Muscle of back (tissue), 13 donors: ENCODE data around the gene TRIM44. TPM values are rescaled to one million over a fixed set of nuclear protein-coding genes. Genes with fewer than 3 reads are reported as not detected.

Experiments
- DNase-seq, 3 donors: peaks; one replicate each; pipeline versions ENCODE4 v3.0.0 to v3.0.0-alpha.2; 2013
- long read RNA-seq, 9 donors: transcript quantifications; one replicate each; lab custom pipeline, GENCODE V29; 2026
- polyA plus RNA-seq, 10 donors: library from polyadenylated mRNA; unstranded; fragments of 120-200 nt; gene quantifications; one replicate each; pipeline ENCODE4 v1.2.1, GENCODE V29; 2013; ENCODE audit not compliant: insufficient read length in 10 of 10

Gene TRIM44
- polyA plus RNA-seq, result 10 to 100 TPM; 35.9 to 45.9 (median 43.1) TPM
- long read RNA-seq, donor 1, full-length matches to known transcripts, result 8 of 16 reads
- long read RNA-seq, donor 1, partial matches to known transcripts, result 8 of 16 reads
- long read RNA-seq, donor 1, other reads (novel, unspliced or antisense), result 0 of 16 reads
- long read RNA-seq, donor 2, full-length matches to known transcripts, result 3 of 3 reads
- long read RNA-seq, donor 2, partial matches to known transcripts, result 0 of 3 reads
- long read RNA-seq, donor 2, other reads (novel, unspliced or antisense), result 0 of 3 reads
- long read RNA-seq, donor 3, result 0 reads
- long read RNA-seq, donor 4, full-length matches to known transcripts, result 7 of 13 reads
- long read RNA-seq, donor 4, partial matches to known transcripts, result 6 of 13 reads
- long read RNA-seq, donor 4, other reads (novel, unspliced or antisense), result 0 of 13 reads
- long read RNA-seq, donor 5, full-length matches to known transcripts, result 8 of 28 reads
- long read RNA-seq, donor 5, partial matches to known transcripts, result 20 of 28 reads
- long read RNA-seq, donor 5, other reads (novel, unspliced or antisense), result 0 of 28 reads
- long read RNA-seq, donor 6, full-length matches to known transcripts, result 5 of 15 reads
- long read RNA-seq, donor 6, partial matches to known transcripts, result 10 of 15 reads
- long read RNA-seq, donor 6, other reads (novel, unspliced or antisense), result 0 of 15 reads
- long read RNA-seq, donor 7, full-length matches to known transcripts, result 13 of 22 reads
- long read RNA-seq, donor 7, partial matches to known transcripts, result 9 of 22 reads
- long read RNA-seq, donor 7, other reads (novel, unspliced or antisense), result 0 of 22 reads
- long read RNA-seq, donor 8, full-length matches to known transcripts, result 3 of 11 reads
- long read RNA-seq, donor 8, partial matches to known transcripts, result 8 of 11 reads
- long read RNA-seq, donor 8, other reads (novel, unspliced or antisense), result 0 of 11 reads
- long read RNA-seq, donor 9, full-length matches to known transcripts, result 1 of 1 reads
- long read RNA-seq, donor 9, partial matches to known transcripts, result 0 of 1 reads
- long read RNA-seq, donor 9, other reads (novel, unspliced or antisense), result 0 of 1 reads

DNA sequence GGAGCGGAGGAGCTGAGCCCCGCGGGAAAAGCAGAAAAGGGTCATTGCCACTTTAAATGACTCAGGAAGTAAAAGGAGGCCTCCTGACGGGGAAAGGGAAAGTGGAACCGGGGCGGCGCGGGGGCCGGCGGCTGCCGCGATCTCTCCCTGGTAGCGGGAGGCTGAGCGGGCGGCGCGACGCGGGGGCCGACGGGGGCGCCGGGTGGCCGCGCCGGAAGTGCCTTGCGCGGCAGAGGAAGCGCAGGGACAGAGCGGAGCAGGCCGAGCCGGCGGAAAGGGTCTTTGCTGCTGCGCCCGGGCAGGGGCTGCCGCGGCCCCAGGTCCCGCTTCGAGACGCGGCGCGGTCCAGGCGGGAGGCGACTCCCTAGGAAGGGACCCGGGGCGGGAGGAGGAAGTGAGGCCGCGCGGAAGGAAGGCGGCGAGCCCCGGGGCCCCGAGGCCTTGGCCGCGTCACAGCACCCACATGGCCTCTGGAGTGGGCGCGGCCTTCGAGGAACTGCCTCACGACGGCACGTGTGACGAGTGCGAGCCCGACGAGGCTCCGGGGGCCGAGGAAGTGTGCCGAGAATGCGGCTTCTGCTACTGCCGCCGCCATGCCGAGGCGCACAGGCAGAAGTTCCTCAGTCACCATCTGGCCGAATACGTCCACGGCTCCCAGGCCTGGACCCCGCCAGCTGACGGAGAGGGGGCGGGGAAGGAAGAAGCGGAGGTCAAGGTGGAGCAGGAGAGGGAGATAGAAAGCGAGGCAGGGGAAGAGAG is at the start of gene TRIM44:
Gene TRIM44, plus strand, starts transcription at position 127 of the 759 bp plus-strand sequence. Its CDS starts 337 bp downstream, at position 464.
- peak; percentile 85 to 94 (median 87) for DNase-seq

- no peak for DNase-seq
Observed at GRCh38 chr11:35614939-35615569, 47.5 kb upstream of the TRIM44 start.

DNA sequence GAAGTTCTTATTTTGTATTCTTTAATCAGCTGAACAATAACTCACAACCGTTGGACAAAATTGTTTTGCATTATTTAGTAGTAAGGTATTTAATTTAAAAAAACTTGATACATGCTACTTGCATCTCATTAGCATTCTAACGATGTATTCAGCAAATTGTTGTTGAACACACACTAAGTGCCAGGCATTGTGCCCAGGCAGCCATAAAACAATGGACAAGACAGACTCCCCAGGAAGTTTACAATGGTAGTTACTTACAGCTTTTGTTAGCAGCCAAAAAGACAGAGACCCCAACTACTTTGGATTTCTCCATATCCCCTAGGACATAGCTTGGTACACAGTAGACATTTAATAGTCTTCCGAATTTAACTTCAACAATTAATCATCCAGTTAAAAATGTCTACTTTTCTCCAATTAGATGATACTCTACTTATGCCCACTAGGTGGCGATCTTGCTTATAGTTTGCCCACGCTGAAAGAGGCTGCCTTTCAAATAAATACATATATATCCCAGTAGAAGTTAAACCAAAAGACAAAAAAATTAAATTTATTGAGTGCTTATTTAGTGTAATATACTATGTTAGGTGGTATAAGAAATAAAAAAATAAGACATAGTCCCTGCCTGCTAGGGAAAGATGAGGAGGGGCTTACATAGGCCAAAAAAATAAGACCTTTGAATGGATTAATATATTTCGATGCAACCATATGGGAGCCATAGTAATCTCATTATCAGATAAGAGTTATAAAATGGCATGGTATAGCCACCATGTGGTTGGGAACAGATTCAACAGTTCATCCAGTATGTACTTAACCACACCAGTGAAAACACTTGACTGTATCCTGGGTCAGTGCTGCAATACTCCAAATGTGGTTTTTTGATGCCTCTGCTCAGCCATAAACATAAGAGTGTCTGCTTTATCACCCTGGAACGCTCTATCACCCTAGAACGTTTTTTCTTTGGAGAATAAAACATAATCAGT is 46.4 kb upstream of the TRIM44 start:
- peak; percentile 51 to 80 (median 68) for DNase-seq

- no peak for DNase-seq
Observed at GRCh38 chr11:35617316-35617686, 45.3 kb upstream of the TRIM44 start.

GRCh38 chr11:35617687-35618496 is 44.7 kb upstream of the TRIM44 start, which contains the start of gene FJX1:
TSS of gene FJX1 (plus strand) at chr11:35618460. CDS start at chr11:35618637, 177 bp downstream.
- DNase-seq, result peak; percentile 79 to 93 (median 87)

DNA sequence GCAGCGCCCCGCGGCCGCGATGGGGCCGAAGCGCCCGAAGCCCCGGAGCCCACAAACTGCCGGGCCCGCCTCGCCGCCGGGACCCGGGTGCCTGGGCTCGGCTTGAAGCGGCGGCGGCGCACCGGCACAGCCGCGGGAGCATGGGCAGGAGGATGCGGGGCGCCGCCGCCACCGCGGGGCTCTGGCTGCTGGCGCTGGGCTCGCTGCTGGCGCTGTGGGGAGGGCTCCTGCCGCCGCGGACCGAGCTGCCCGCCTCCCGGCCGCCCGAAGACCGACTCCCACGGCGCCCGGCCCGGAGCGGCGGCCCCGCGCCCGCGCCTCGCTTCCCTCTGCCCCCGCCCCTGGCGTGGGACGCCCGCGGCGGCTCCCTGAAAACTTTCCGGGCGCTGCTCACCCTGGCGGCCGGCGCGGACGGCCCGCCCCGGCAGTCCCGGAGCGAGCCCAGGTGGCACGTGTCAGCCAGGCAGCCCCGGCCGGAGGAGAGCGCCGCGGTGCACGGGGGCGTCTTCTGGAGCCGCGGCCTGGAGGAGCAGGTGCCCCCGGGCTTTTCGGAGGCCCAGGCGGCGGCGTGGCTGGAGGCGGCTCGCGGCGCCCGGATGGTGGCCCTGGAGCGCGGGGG is 44.0 kb upstream of the TRIM44 start:
- DNase-seq, result no peak

GRCh38 chr11:35619116-35619854 is 43.3 kb upstream of the TRIM44 start:
- DNase-seq, result peak in 2 of 3 donors; percentile 19 to 87

DNA sequence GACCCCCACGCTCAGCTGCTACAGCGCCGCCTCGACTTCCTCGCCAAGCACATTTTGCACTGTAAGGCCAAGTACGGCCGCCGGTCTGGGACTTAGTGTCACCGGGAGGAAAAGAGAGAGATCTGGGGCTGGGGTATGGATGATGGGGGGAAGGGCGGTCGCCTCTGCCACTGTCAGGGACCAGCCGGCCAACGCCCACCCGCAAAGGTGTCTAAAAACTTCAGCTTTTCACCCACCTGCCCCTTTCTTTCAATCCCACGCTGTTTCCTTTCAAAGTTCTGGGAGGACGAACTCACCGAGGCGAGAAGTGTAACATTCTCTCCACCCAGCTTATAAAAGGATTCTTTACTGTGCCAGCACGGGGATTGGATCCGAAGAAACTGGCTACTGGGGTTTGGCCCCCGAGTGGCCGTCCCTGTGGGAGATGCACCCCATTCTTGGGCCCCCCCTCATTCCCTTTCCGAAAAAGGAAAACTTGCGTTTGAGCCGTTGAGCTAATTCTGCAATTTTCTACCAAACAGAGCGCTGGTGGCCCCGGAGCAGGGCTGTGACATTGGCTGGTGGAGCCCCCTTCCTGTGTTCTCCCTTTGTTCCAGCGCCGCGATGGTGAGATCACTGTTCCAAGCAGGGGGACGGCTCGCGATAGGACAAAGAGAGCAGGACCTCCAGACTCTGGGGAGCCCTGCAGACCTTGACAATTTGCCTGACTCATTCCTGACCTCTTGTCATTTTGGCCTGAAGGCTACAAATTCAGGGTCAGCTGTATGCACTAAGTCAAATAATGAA is 42.5 kb upstream of the TRIM44 start:
- DNase-seq, result peak; percentile 20 to 68 (median 46)

DNA sequence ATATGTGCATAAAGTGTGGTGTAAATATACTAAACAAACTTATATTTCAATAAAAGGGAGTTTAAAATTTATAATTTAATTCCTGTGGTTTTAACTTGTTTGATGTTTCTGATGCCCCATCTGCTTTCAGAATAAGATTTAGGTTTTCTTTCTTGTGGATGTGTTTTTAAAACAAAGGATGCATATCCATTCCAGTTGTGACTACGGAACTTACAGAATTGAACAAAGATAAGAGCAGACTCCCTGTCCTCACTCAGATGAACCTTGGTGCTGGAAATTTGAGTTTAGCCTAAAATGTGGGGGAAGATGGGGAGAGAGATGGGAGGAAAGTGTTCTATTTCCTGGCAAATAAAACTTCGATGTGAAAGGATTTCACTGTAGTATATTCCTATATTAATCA is 41.8 kb upstream of the TRIM44 start:
- DNase-seq, result no peak

DNA sequence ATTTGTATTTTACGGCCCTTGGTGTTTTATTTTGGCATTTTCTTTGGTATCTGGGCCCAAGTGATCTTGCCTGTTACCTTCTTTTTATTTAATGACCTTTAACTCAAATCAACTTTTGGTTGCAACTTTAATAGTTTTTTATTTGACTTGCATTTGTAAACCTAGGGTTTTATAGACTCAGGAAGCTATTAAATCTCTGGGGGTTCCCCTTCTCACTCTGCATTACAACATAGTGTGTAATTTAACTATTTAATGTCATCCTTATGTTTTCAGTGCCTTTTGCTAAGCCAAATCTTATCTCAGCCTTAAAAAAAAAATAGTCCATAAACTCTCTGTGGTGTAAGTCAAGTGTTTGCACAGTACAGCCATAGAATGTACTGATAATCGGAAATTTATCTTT is 41.0 kb upstream of the TRIM44 start:
- no peak for DNase-seq

DNA sequence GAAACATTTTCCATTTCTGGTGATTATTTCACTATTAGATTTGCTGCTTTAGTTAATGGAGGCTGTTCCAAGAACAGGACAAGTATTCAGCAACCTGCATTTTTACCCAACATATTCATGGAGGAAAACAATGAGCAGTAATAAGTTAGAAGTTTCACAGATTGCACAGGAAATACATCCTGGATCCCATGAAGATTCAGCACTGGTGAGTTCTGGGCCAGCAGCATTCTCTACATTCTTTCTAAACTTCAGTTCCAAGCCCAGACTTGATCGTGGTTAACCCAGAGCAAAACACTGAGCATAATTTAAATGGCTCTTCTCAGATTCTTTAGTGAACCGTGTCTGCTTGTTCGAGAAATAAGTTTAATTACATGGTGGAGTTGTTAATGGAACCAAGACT is 40.5 kb upstream of the TRIM44 start:
- peak in 2 of 3 donors; percentile 39 to 64 for DNase-seq

- peak in 1 of 3 donors; percentile 66 for DNase-seq
Observed at GRCh38 chr11:35623621-35624168, 38.9 kb upstream of the TRIM44 start.

- DNase-seq, result no peak
Observed at GRCh38 chr11:35624316-35624715, 38.3 kb upstream of the TRIM44 start.

DNA sequence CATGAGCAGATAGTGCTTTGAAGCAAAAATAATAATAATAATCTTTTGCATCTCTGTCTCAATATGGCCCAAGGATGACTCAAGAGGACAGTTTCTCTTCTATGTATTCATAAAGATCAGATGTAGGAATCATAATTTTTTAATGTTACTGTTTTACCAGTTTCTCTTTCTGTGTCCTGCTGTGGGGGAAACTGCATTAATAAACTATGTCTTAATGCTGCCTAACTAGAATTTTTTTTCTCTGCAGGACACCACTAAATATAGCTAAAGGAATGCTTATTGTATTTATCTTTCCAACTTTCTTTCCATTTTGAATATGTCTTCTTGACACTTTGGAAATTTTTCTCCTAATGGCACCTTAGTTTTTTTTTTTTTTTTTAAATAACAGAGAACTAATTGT is 37.8 kb upstream of the TRIM44 start:
- no peak for DNase-seq

- no peak for DNase-seq
Observed at GRCh38 chr11:35626501-35626900, 36.1 kb upstream of the TRIM44 start.

DNA sequence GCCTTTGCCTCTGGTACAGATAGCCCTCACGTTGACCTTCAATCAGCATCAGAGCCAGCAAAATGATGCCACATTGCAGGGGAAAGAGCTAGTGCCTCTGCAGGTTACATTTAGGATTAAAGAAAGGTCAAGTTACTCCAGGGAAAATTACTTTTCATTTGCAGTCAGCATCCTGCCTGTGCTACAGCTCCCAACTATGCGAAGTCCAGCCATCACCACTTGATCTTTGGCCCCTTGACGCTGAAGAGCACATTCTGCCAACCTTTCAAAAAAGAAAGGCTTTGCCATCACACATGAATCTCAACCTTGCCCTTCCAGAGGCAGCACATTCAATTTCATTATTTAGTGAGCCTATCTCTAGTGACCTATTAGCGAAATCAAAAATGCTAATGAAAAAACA is 33.1 kb upstream of the TRIM44 start:
- no peak for DNase-seq
